ENCODE measurements around the gene LCN1. TPM values are rescaled to one million over a fixed set of nuclear protein-coding genes. Genes with fewer than 3 reads are reported as not detected.

The LCN1 gene
- total and polyA plus RNA-seq, 2 of the 8 experiments (the other 6 are each of a cell fraction or from before 2014, with no cell fraction given) = not detected

DNA sequence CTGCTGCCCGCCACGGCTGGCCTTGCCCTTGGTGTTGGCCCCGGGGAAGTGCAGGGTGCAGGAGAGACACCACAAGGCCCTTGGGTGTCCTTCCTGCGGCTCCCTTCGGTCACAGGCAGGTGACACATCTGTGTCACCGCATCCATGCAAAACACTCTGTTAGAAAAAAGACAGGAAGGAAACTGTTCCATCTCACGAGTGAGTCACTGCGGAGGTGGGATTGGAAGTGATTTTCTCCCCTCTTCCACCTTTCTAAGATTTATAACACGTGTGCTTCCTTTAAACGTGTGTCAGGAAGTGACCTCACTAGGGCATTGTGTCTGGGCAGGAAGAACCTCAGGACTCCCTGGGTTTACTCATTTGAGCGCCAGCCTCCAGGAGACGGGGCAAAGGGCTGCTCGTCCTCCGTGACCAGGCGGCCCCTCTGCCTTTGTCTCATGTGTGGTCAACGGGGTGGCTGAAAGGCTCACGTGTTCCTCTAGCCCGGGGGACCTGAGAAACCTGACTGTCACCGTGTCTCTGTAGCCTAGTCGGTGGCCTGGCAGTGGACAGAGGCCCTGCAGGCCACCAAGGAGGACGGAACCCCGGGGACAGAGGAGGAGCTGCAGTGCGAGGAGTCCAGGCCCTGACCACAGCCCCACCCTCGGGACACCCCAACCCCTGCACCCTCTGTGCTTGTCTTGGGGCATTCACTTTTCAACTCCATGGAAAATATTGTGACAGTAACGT, 4.9 kb upstream of the LCN1 start:
- Histone ChIP-seq H3K27ac (ENCODE audit: low read depth, low read length) (no peak overlapping the region), H2AK5ac (ENCODE audit: low read depth, low read length) (no peak overlapping the region), H4K20me1 (replicated peaks in 1 of 2; ENCODE audit: control insufficient read depth in 1 of 2, insufficient read depth in 2 of 2, low read length in 2 of 2) (no peaks in the 10 kb centered on the region), H3K23ac (ENCODE audit: insufficient read length) (no peak overlapping the region), H4K91ac (replicated peaks; ENCODE audit: insufficient read length, low read length) (no peak overlapping the region), H3K9ac (replicated peaks in 1 of 4; ENCODE audit: extremely low read depth in 1 of 4, low read depth in 3 of 4, low read length in 3 of 4) (no peak overlapping the region), H3K18ac (ENCODE audit: extremely low read depth, low read length) (no peak overlapping the region), H3K4me1 (replicated peaks in 1 of 4; ENCODE audit: control insufficient read depth in 3 of 4, insufficient read depth in 4 of 4, low read length in 3 of 4) (no peaks in the 10 kb centered on the region), H3K36me3 (ENCODE audit: control insufficient read depth in 2 of 4, insufficient read depth in 4 of 4, low read length in 3 of 4) (no peaks in the 10 kb centered on the region), H3K9me3 (ENCODE audit: insufficient read depth in 2 of 2, low read depth in 1 of 2, low read length in 1 of 2) (no peaks in the 10 kb centered on the region), H3K56ac (replicated peaks; ENCODE audit: insufficient read length, low read depth, low read length) (no peak overlapping the region), H3K79me1 (ENCODE audit: low read depth, low read length) (no peaks in the 10 kb centered on the region), H3K79me2 (ENCODE audit: control insufficient read depth in 1 of 2, insufficient read depth in 2 of 2, low read length in 2 of 2) (no peaks in the 10 kb centered on the region), H2BK20ac (ENCODE audit: low read length) (no peak overlapping the region), H3K27me3 (replicated peaks in 1 of 4; ENCODE audit: control insufficient read depth in 3 of 4, extremely low read depth in 1 of 4, insufficient read depth in 3 of 4, low read length in 3 of 4) (no peaks in the 10 kb centered on the region), H4K5ac (ENCODE audit: insufficient read length, low read depth, low read length) (no peak overlapping the region), H3K4me3 (ENCODE audit: extremely low read depth in 1 of 4, insufficient read depth in 2 of 4, low read depth in 3 of 4, low read length in 4 of 4) (no peak overlapping the region), H2BK5ac (ENCODE audit: low read depth, low read length) (no peak overlapping the region), H3K14ac (ENCODE audit: insufficient read length) (no peak overlapping the region), H4K8ac (ENCODE audit: extremely low read depth, insufficient read depth, low read length) (no peak overlapping the region), H2AFZ (ENCODE audit: low read length) (no peak overlapping the region), H3K4ac (replicated peaks; ENCODE audit: insufficient read length, low read depth, low read length) (no peak overlapping the region), H2BK15ac (ENCODE audit: low read length) (no peak overlapping the region), H2BK120ac (replicated peaks; ENCODE audit: low read depth, low read length) (no peak overlapping the region), H3K4me2 (ENCODE audit: insufficient read depth in 1 of 2, low read depth in 2 of 2, low read length in 2 of 2) (no peak overlapping the region), H3K23me2 (ENCODE audit: low read depth, low read length) (no peaks in the 10 kb centered on the region; the same call in 1 of the 2 replicates), H2BK12ac (ENCODE audit: low read depth, low read length) (no peak overlapping the region)
- CTCF ChIA-PET (ENCODE audit: partially characterized antibody) = interaction anchor here (0.8 kb wide), 1 partner anchor 11 kb away, joined by 5 read pairs; no protein-coding TSS in a partner anchor
- no peak for FAIRE-seq
- WGBS, 2 experiments (ENCODE audit: extremely low coverage in 1 of 2, insufficient coverage in 1 of 2, insufficient read length in 1 of 2, insufficient replicate concordance in 2 of 2, low coverage in 1 of 2, low lambda C conversion rate in 2 of 2, missing lambda C conversion rate in 1 of 2) = 94% methylated on average over 23 of the region's 25 CpGs; no CpG with 5 or more reads in 1 of the 2 experiments
- POLR2A ChIA-PET (ENCODE audit: partially characterized antibody) = interaction anchor here (0.6 to 1.0 kb wide), 2 partner anchors 35 to 87 kb away, joined by 3 to 4 read pairs; no protein-coding TSS in a partner anchor
- TF ChIP-seq KDM5A (IDR thresholded peaks at IDR 0.05; ENCODE audit: low read length) = no peak
- TF ChIP-seq SIN3A (conservative IDR thresholded peaks at IDR 0.05 in 1 of 2, IDR thresholded peaks at IDR 0.05 in 1 of 2; ENCODE audit: low read depth in 1 of 2, low read length in 2 of 2) = no peak
- TF ChIP-seq HDAC6 (IDR thresholded peaks at IDR 0.05; ENCODE audit: low read depth, low read length) = no peak
- no peak for TF ChIP-seq SP4 (IDR thresholded peaks at IDR 0.05; ENCODE audit: low read length)
- TF ChIP-seq BACH1 (IDR thresholded peaks at IDR 0.05; ENCODE audit: low read length) = no peak
- TF ChIP-seq NRF1 (IDR thresholded peaks at IDR 0.05; ENCODE audit: low read depth, low read length) = no peak
- no peak for DNase-seq (ENCODE audit: low read depth in 1 of 2, low spot score in 2 of 2)

All from H1 (cell line).